Measurements from ENCODE around the gene DOCK6.

DNA sequence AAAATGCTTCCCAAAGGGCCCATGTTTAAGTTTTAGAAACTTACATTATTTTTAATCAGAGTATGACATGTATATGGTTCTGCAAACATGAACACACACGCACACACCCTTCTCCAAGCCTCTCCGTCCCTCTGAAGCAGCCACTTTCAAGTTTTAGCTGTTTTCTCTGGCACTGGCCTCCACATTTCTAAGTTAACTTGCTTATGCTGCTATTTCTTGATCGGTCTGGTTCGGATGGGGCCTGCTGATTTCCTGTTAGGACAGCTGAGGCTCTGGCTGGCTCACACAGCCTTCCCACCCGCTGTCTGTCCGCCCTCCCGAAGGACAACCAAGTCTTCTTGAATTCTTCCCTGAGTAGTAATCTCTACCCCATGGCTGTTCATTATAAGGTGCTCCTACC lies 111.1 kb downstream of the DOCK6 start:
- no peak for TF ChIP-seq FOXA1 (IDR thresholded peaks at IDR 0.05)
- no peak for TF ChIP-seq BHLHE40 (IDR thresholded peaks at IDR 0.05; ENCODE audit: borderline replicate concordance)
- no peak for TF ChIP-seq ZNF384 (IDR thresholded peaks at IDR 0.05)
- no peak for TF ChIP-seq NFRKB (IDR thresholded peaks at IDR 0.05)
- TF ChIP-seq ARNT (IDR thresholded peaks at IDR 0.05), result no peak

Data from HEK293T (cell line).